ENCODE data around the gene TROAP. TPM values are rescaled to one million over a fixed set of nuclear protein-coding genes. Genes with fewer than 3 reads are reported as not detected.

The TROAP gene
- total RNA-seq, 2 experiments from 2014 or later, result 42.7 to 44.4 TPM

GRCh38 chr12:49347311-49348193 is 24.5 kb downstream of the TROAP start:
- ChIA-PET CTCF (interaction anchor here (0.6 to 4.5 kb wide), 33 partner anchors 9 to 367 kb away, joined by 3 to 62 read pairs (median 4); partner anchors contain the start of genes C1QL4, PRPH, SPATS2 and TROAP), POLR2A (no interaction called here)

GRCh38 chr12:49348781-49349180 is 25.7 kb downstream of the TROAP start:
- ChIA-PET POLR2A (no interaction called here), CTCF (interaction anchor here (1.1 to 4.5 kb wide), 6 partner anchors 9 to 171 kb away, joined by 4 to 62 read pairs (median 12); partner anchors contain the start of gene PRPH)

- ChIA-PET CTCF (interaction anchor here (2.1 to 4.5 kb wide), 3 partner anchors 9 to 165 kb away, joined by 10 to 62 read pairs (median 15); partner anchors contain the start of gene PRPH), POLR2A (no interaction called here)
These were observed 26.2 kb downstream of the TROAP start for GRCh38 chr12:49349266-49349665.

GRCh38 chr12:49352351-49352750 is 29.3 kb downstream of the TROAP start:
- CTCF ChIA-PET, result interaction anchor here (0.6 to 2.4 kb wide), 5 partner anchors 10 to 162 kb away, joined by 3 to 10 read pairs (median 4); partner anchors contain the start of gene C1QL4
- POLR2A ChIA-PET, result no interaction called here

GRCh38 chr12:49355913-49356312 is 32.9 kb downstream of the TROAP start:
- ChIA-PET CTCF (interaction anchor here (1.9 kb wide), 1 partner anchor 66 kb away, joined by 8 read pairs; no protein-coding TSS in a partner anchor), POLR2A (no interaction called here)

GRCh38 chr12:49357103-49357678 is 34.1 kb downstream of the TROAP start:
- CTCF ChIA-PET, result interaction anchor here (0.8 to 6.6 kb wide), 11 partner anchors 8 to 288 kb away, joined by 3 to 73 read pairs (median 8); partner anchors contain the start of genes DNAJC22 and SPATS2
- POLR2A ChIA-PET, result interaction anchor here (2.8 kb wide), 1 partner anchor 10 kb away, joined by 9 read pairs; the partner anchor contains the start of gene SPATS2

GRCh38 chr12:49358483-49359141 is 35.6 kb downstream of the TROAP start:
- CTCF ChIA-PET, result interaction anchor here (0.5 to 6.6 kb wide), 32 partner anchors 8 to 649 kb away, joined by 3 to 73 read pairs (median 4); partner anchors contain the start of genes DNAJC22, SPATS2 and TROAP
- POLR2A ChIA-PET, result interaction anchor here (0.5 to 2.8 kb wide), 2 partner anchors 8 to 180 kb away, joined by 4 to 9 read pairs; partner anchors contain the start of gene SPATS2

GRCh38 chr12:49359671-49360070 is 36.6 kb downstream of the TROAP start:
- ChIA-PET CTCF (interaction anchor here (0.7 to 6.6 kb wide), 8 partner anchors 10 to 666 kb away, joined by 3 to 73 read pairs (median 6); partner anchors contain the start of gene DNAJC22), POLR2A (no interaction called here)

GRCh38 chr12:49362077-49362476 is 39.0 kb downstream of the TROAP start:
- ChIA-PET CTCF (interaction anchor here (1.0 to 6.6 kb wide), 2 partner anchors 19 to 152 kb away, joined by 3 to 73 read pairs; no protein-coding TSS in a partner anchor), POLR2A (interaction anchor here (0.6 kb wide), 1 partner anchor 152 kb away, joined by 3 read pairs; no protein-coding TSS in a partner anchor)

GRCh38 chr12:49364989-49365388 is 41.9 kb downstream of the TROAP start:
- CTCF ChIA-PET, result interaction anchor here (1.2 to 1.3 kb wide), 2 partner anchors 17 to 22 kb away, joined by 4 read pairs; no protein-coding TSS in a partner anchor
- POLR2A ChIA-PET, result no interaction called here

GRCh38 chr12:49365542-49365941 is 42.5 kb downstream of the TROAP start:
- ChIA-PET POLR2A (interaction anchor here (1.2 kb wide), 1 partner anchor 205 kb away, joined by 3 read pairs; no protein-coding TSS in a partner anchor), CTCF (interaction anchor here (1.2 to 1.3 kb wide), 2 partner anchors 18 to 22 kb away, joined by 4 read pairs; no protein-coding TSS in a partner anchor)

GRCh38 chr12:49366096-49366651 is 43.1 kb downstream of the TROAP start:
- CTCF ChIA-PET, result interaction anchor here (0.6 to 2.1 kb wide), 9 partner anchors 8 to 300 kb away, joined by 3 to 14 read pairs (median 4); no protein-coding TSS in a partner anchor
- POLR2A ChIA-PET, result interaction anchor here (0.6 to 1.7 kb wide), 11 partner anchors 8 to 375 kb away, joined by 3 to 16 read pairs (median 5); partner anchors contain the start of genes PRPF40B, TMBIM6 and TUBA1B

GRCh38 chr12:49366652-49367380 is 43.8 kb downstream of the TROAP start:
- POLR2A ChIA-PET, result interaction anchor here (0.5 to 1.7 kb wide), 19 partner anchors 9 to 375 kb away, joined by 3 to 16 read pairs (median 4); partner anchors contain the start of genes PRPF40B, TMBIM6, TROAP and TUBA1B
- CTCF ChIA-PET, result interaction anchor here (0.6 to 2.1 kb wide), 7 partner anchors 9 to 301 kb away, joined by 3 to 14 read pairs (median 3); no protein-coding TSS in a partner anchor

- POLR2A ChIA-PET, result interaction anchor here (0.5 to 1.7 kb wide), 12 partner anchors 10 to 374 kb away, joined by 3 to 16 read pairs (median 4); partner anchors contain the start of genes TMBIM6, TROAP, TUBA1B and TUBA1C
- CTCF ChIA-PET, result interaction anchor here (1.3 to 2.1 kb wide), 4 partner anchors 10 to 147 kb away, joined by 3 to 14 read pairs (median 12); no protein-coding TSS in a partner anchor
These were observed 44.6 kb downstream of the TROAP start, which contains the start of gene SPATS2 for GRCh38 chr12:49367381-49368239. Gene SPATS2 (plus strand): TSS chr12:49367462. CDS start chr12:49461013, 93,551 bp downstream.

- CTCF ChIA-PET, result interaction anchor here (0.7 to 2.1 kb wide), 3 partner anchors 21 to 213 kb away, joined by 3 to 14 read pairs (median 3); no protein-coding TSS in a partner anchor
- POLR2A ChIA-PET, result no interaction called here
These were observed 45.2 kb downstream of the TROAP start for GRCh38 chr12:49368240-49368600.
